GM21447 (cell line): ENCODE data around the gene HMCN2.

Experiments used
- ATAC-seq: cut with Tn5 transposase; IDR thresholded peaks from one replicate; pipeline ENCODE4 v1.9.1; 2021; ENCODE audit not compliant: unreplicated experiment

The HMCN2 gene

GRCh38 chr9:130461218-130461630 is 195.7 kb downstream of the HMCN2 start:
- ATAC-seq = no peak

GRCh38 chr9:130461731-130462130 is 196.2 kb downstream of the HMCN2 start:
- no peak for ATAC-seq

- ATAC-seq = no peak
Observed at GRCh38 chr9:130462685-130463540, 197.4 kb downstream of the HMCN2 start.

- no peak for ATAC-seq
Observed at GRCh38 chr9:130463763-130464745, 198.5 kb downstream of the HMCN2 start.

GRCh38 chr9:130465383-130466096 is 200.0 kb downstream of the HMCN2 start:
- ATAC-seq = no peak

DNA sequence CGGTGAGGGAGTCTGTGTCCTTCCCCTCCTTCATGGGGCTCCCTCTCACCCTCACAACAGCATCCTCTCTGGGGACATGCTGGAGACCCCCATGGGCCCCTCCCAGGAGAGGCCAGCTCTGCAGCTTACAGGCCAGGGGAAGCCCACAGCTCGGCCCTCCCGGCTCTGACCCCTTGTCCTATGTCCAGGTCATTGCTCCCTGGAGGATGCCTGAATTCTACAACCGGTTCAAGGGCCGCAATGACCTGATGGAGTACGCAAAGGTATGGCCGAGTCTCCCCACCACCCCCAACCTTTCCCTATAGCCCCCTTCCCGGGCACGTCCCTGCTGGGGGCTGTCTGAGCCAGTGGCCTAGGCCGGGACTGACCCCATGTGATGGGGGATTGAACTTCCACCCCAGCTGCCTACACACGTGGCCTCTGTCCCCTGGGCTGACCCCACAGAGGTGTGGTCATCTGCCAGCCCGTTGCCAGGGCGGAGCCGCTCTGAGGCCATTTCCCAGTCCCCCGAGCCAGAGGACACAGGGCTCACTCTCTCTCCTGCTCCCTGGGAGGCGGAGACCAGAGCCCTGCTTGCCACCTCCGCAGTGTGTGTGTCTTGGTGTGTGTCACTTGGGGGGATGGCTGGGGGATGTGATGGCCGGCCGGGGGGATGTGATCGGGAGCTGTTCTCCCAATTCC is 201.1 kb downstream of the HMCN2 start:
- no peak for ATAC-seq

DNA sequence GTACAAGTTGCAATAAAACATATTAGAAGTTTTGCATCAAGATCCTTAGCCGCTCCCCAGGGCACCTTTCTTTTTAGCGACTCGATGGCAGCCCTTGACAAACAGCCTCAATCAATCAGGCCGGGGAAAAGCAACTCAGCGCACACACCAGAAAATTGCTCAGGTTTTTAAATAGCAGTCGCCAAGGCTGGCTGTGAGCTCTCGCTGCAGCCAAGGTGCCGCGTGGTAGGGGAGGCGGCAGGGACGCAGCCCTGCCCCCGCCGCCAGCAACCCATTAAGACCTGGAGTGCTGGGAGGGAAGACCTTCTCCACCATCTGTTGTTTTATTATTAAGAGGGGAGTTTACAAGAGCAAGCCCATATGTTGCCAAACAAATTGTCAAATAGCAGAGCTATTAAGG is 201.8 kb downstream of the HMCN2 start:
- no peak for ATAC-seq

DNA sequence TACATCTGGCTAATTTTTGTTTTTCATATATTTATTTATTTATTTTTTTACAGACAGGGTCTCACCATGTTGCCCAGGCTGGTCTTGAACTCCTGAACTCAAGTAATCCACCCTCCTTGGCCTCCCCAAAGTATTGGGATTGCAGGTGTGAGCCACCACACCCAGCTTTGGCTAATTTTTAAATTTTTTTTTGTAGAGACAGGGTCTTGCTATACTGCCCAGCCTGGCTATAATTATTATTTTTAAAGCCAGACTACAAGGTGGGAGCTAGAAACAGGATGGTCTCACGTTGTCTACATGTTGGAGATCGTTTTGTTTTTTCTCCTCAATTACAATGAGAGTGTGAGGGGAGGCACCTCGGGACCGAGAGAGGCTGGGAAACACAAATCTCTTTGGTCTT is 203.0 kb downstream of the HMCN2 start:
- ATAC-seq = no peak

DNA sequence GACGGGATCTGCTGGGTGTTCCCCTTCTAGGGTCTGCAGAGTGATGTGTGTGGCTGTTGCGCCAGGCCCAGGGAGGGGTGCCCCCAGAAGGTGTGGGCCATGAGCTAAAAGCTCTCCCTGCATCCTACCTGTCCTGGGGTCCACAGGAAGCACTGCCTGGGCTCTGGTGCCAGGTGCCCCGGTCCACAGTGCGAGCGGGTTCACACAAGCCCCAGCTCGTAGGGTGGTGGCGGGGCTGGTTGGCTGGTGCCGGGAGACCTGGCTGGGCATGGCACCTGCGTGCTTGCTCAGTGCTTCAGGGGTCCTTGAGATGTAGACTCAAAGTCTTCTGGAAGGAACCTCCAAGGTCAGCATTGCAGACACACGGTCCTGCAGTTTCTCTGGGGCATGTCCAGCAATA is 204.7 kb downstream of the HMCN2 start:
- ATAC-seq = no peak

DNA sequence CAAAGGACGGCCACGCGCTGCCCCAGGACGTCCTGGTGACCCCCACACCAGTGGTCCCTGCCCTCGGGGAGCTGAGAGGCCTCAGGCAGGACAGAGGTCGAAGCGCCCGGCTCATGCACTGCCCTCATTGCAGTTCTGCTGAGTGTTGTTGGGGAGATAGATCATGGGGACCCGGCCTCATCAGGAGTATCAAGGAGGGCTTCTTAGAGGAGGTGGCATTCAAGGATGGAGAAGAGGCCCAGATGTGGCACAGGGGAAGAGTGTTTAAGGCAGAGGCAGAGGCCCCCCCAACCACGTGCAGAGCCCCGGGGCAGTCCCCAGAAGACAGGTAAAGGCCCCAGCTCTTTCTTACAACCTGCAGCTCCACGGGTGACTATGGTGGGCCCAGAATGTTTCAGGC is 205.4 kb downstream of the HMCN2 start:
- ATAC-seq = no peak

- ATAC-seq = no peak
Observed at GRCh38 chr9:130471411-130472183, 206.0 kb downstream of the HMCN2 start.

GRCh38 chr9:130472184-130472705 is 206.7 kb downstream of the HMCN2 start:
- ATAC-seq = no peak

GRCh38 chr9:130473009-130473408 is 207.4 kb downstream of the HMCN2 start:
- ATAC-seq = no peak

DNA sequence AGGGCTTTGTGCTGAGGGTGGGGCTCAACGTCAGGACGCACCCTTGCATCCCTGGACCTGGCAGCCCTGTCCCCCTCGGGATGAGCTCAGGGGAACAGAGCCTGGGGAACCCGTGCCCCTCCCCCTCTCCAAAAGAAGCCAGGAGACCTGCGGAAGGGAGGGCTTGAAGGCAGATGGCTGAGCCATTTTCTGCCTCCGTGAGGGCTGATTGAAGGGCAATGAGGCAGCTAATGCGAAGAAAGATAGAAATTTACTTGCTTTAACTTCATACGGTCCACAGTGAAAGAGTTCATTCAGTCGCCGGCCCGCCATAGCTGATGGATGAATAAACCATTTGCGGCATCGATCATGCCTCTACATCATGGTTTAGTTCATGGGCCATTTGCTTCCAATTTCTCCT is 208.0 kb downstream of the HMCN2 start:
- ATAC-seq = no peak

- no peak for ATAC-seq
Observed at GRCh38 chr9:130474106-130474505, 208.5 kb downstream of the HMCN2 start.

GRCh38 chr9:130476151-130476730 is 210.7 kb downstream of the HMCN2 start:
- ATAC-seq = no peak

- ATAC-seq = no peak
Observed at GRCh38 chr9:130477564-130477963, 212.0 kb downstream of the HMCN2 start.

DNA sequence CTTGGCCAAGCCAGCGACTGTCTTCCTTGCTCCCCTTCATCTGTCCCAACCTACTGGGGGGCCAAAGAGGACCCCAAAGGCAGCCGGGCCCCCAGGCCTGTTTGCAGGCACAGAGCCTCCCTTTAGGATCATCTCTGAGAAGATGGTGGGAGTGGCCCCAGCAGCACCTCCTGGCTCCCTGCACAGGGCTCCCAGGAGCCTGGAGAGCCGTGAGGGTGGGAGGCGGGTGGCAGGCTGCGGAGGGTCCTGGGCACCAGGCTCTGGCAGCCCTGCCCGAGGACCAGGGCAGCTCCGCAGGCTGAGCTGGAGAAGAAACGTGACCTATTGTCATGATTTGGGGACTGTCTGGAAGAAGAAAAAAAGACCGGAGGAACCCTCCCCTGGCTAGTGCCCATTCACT is 212.6 kb downstream of the HMCN2 start:
- ATAC-seq = no peak
